Measurements from ENCODE around the gene USP49. TPM values are rescaled to one million over a fixed set of nuclear protein-coding genes. Genes with fewer than 3 reads are reported as not detected.

The USP49 gene
- total and polyA plus RNA-seq, 12 donors = 0.58 to 2.0 (median 1.7) TPM

- intact Hi-C loops (cut with DNase I) = loop anchor here in 6 of 10 donors (10.0 kb wide), 5 partner anchors 77 to 407 kb away; partner anchors contain the start of gene GUCA1A (in 1 of the 6)
- ATAC-seq = no peak
- Histone ChIP-seq H3K4me3 (no peak overlapping the region), H3K9me3 (no peaks in the 10 kb centered on the region), H3K27ac (no peak overlapping the region), H3K27me3 (no peaks in the 10 kb centered on the region), H3K36me3 (peaks cover 0 to 73% (median 29%) of the 10 kb centered on the region in 9 donors), H3K4me1 (peaks cover 4 to 28% (median 18%) of the 10 kb centered on the region in 9 donors)
- 88 to 91% methylated on average over 29 of the region's 29 CpGs for WGBS, 2 donors
- no peak for DNase-seq
- no peak for TF ChIP-seq CTCF (IDR thresholded peaks at IDR 0.05)
Observed at GRCh38 chr6:41771058-41771983, 123.9 kb downstream of the USP49 start.

- H3K9me3 ChIP-seq = no peaks in the 10 kb centered on the region
- H3K27ac ChIP-seq = no peak overlapping the region
- no peaks in the 10 kb centered on the region for H3K27me3 ChIP-seq
- peaks cover 4 to 30% (median 18%) of the 10 kb centered on the region in 9 donors for H3K4me1 ChIP-seq
- 93 to 94% methylated on average over 30 of the region's 30 CpGs for WGBS, 2 donors
- no peak for ATAC-seq
- DNase-seq = no peak
- H3K4me3 ChIP-seq = no peak overlapping the region
- no peak for TF ChIP-seq CTCF (IDR thresholded peaks at IDR 0.05)
- peaks cover 0 to 66% (median 28%) of the 10 kb centered on the region in 9 donors for H3K36me3 ChIP-seq
- intact Hi-C loops (cut with DNase I) = loop anchor here in 6 of 10 donors (10.0 kb wide), 5 partner anchors 76 to 406 kb away; partner anchors contain the start of gene GUCA1A (in 1 of the 6)
Observed at GRCh38 chr6:41770381-41771057, 124.7 kb downstream of the USP49 start.

GRCh38 chr6:41769376-41769775 is 125.8 kb downstream of the USP49 start:
- no peak for TF ChIP-seq CTCF (IDR thresholded peaks at IDR 0.05)
- no peak for DNase-seq
- peak overlapping the region in 2 of 10 donors; percentile 78 to 85 for H3K27ac ChIP-seq
- 98% methylated on average over 8 of the region's 8 CpGs for WGBS, 2 donors
- H3K4me1 ChIP-seq = peaks cover 4 to 30% (median 18%) of the 10 kb centered on the region in 9 donors
- no peak for ATAC-seq
- H3K27me3 ChIP-seq = no peaks in the 10 kb centered on the region
- intact Hi-C loops (cut with DNase I) = no loop called here
- no peaks in the 10 kb centered on the region for H3K9me3 ChIP-seq
- peaks cover 0 to 55% (median 16%) of the 10 kb centered on the region in 9 donors for H3K36me3 ChIP-seq
- no peak overlapping the region for H3K4me3 ChIP-seq

Data from heart right ventricle (tissue), 16 donors.